Adrenal gland (tissue), 12 donors: ENCODE results near the gene OSBPL9. TPM values are rescaled to one million over a fixed set of nuclear protein-coding genes. Genes with fewer than 3 reads are reported as not detected.

ENCODE experiments used
- DNase-seq, 7 donors: peaks; one replicate each; pipeline ENCODE4 v3.0.0-alpha.2; 2019 to 2020
- H3K27ac ChIP-seq, 5 donors: fragments of 200-600 bp; sonication (generic) in 4 of 5; 1 replicate in 3 of 5; 2 replicates in 2 of 5; pipeline versions ENCODE4 v1.5.1 to v1.8.0; 2016 to 2020; ENCODE audit warnings: mild to moderate bottlenecking in 1 of 5
- H3K27me3 ChIP-seq: fragments of 200-600 bp; 2 replicates; pipeline ENCODE4 v1.8.0; 2021
- H3K36me3 ChIP-seq, 2 donors: fragments of 200-600 bp; replicated peaks in 1 of 2; 1 replicate in 1 of 2; 2 replicates in 1 of 2; pipeline versions ENCODE4 v1.5.1 to v1.8.0; 2018 to 2022
- H3K4me1 ChIP-seq, 2 donors: fragments of 200-600 bp; replicated peaks in 1 of 2; 1 replicate in 1 of 2; 2 replicates in 1 of 2; pipeline versions ENCODE4 v1.5.1 to v1.8.0; 2018 to 2021
- H3K4me3 ChIP-seq, 4 donors: fragments of 200-600 bp; sonication (generic) in 3 of 4; one replicate each; pipeline ENCODE4 v1.5.1; 2016 to 2018
- H3K9me3 ChIP-seq, 3 donors: fragments of 200-600 bp; sonication (generic) in 1 of 3; replicated peaks in 1 of 3; 1 replicate in 2 of 3; 2 replicates in 1 of 3; pipeline versions ENCODE4 v1.5.1 to v1.8.0; 2016 to 2021
- CTCF ChIP-seq, 6 experiments: fragments of 450-650 bp in 4 of 6; fragments of 200-600 bp in 2 of 6; sonication (generic) in 1 of 6; IDR thresholded peaks; 1 replicate in 5 of 6; 2 replicates in 1 of 6; pipeline versions ENCODE4 v1.5.1 to v1.8.0; 2016 to 2021; ENCODE audit warnings: antibody characterized with exemption in 6 of 6, mild to moderate bottlenecking in 2 of 6, moderate library complexity in 1 of 6
- POLR2A ChIP-seq, 2 donors: fragments of 450-650 bp; IDR thresholded peaks; one replicate each; pipeline ENCODE4 v1.6.1; 2017; ENCODE audit warnings: antibody characterized with exemption in 2 of 2, mild to moderate bottlenecking in 2 of 2, moderate library complexity in 1 of 2
- WGBS, 4 donors: extraction: QIAGEN DNeasy Blood & Tissue Kit in 2 of 4; methylation state at CpG; one replicate each; pipeline versions ENCODE4 v1.1.5 to v1.1.7; 2013 to 2017; 5-methylcytosine and 5-hydroxymethylcytosine counted together
- intact Hi-C, 2 donors: fragments of 100-400 bp; cut with DNase I; formaldehyde crosslinking; loops; one replicate each; pipeline versions ENCODE4 v1.14.1 to v1.15.0; 2022 to 2023
- microRNA counts, 2 donors: library from miRNA; unstranded; fragments of <30 nt; microRNA quantifications; one replicate each; lab custom pipeline; 2016
- microRNA-seq, 3 donors: library from miRNA; unstranded; fragments of <30 nt; microRNA quantifications; one replicate each; pipeline ENCODE4, GENCODE V29; 2017 to 2020
- polyA plus RNA-seq, 3 donors: library from polyadenylated mRNA; stranded (reverse); fragments of 200-250 nt in 2 of 3; fragments of 350-450 nt in 1 of 3; fragmentation: Illumina TruSeq in 1 of 3; extraction: RNeasy Lipid Tissue Mini Kit (QIAGEN cat#74804) in 1 of 3; gene quantifications; one replicate each; pipeline ENCODE4 v1.2.3, GENCODE V29; 2013 to 2014
- small RNA-seq, 2 donors: library from RNA; depleted of rRNA; stranded (forward); fragments of <200 nt; gene quantifications; one replicate each; pipeline ENCODE3, GENCODE V24; 2016
- total RNA-seq, 9 donors: library from RNA; depleted of rRNA in 4 of 9; stranded (reverse); fragments of >200 nt in 4 of 9; fragments of 120-200 nt in 1 of 9; fragmentation: NEBNext Ultra II Directional in 1 of 9; extraction: Animal tissue kit (Norgen Biotek cat#: 25700) in 1 of 9; gene quantifications; one replicate each; pipeline versions ENCODE4 v1.1.0 to v1.2.4, GENCODE V29; 2013 to 2023
- donor health status: healthy with polysubstance abuse.
- donor health status: Bipolar disorder and iron deficiency.
- donor health status: DM: yes; HTN: yes; CAD: no.
- donor health status: DM: no; HTN: no; CAD: no.
- donor health status: DM: no; HTN: no; CAD: no.
- donor health status: DM: yes; HTN: yes; CAD: no.

The OSBPL9 gene
- total and polyA plus RNA-seq, 12 donors = 61.9 to 180 (median 87.3) TPM

GRCh38 chr1:51833700-51834099 is 216.8 kb downstream of the OSBPL9 start:
- WGBS, 4 donors = 95 to 100% (median 98%) methylated on average over 2 of the region's 2 CpGs
- intact Hi-C loops = no loop called here
- peaks cover 0 to 19% of the 10 kb centered on the region in 2 donors for H3K36me3 ChIP-seq
- TF ChIP-seq POLR2A (IDR thresholded peaks at IDR 0.05) (no peak), CTCF (IDR thresholded peaks at IDR 0.05) (no peak)
- H3K4me1 ChIP-seq = no peaks in the 10 kb centered on the region
- H3K27me3 ChIP-seq = no peaks in the 10 kb centered on the region
- no peak overlapping the region for H3K4me3 ChIP-seq
- no peaks in the 10 kb centered on the region for H3K9me3 ChIP-seq
- no peak for DNase-seq
- no peak overlapping the region for H3K27ac ChIP-seq

GRCh38 chr1:51837243-51837642 is 220.4 kb downstream of the OSBPL9 start:
- Histone ChIP-seq H3K4me1 (peaks cover 0 to 3% of the 10 kb centered on the region in 2 donors), H3K27ac (no peak overlapping the region), H3K9me3 (no peaks in the 10 kb centered on the region), H3K4me3 (no peak overlapping the region), H3K36me3 (peaks cover 0 to 13% of the 10 kb centered on the region in 2 donors), H3K27me3 (no peaks in the 10 kb centered on the region)
- intact Hi-C loops = no loop called here
- DNase-seq = no peak
- WGBS, 4 donors = 95 to 100% (median 96%) methylated on average over 1 of the region's 1 CpG
- TF ChIP-seq POLR2A (IDR thresholded peaks at IDR 0.05) (no peak), CTCF (IDR thresholded peaks at IDR 0.05) (no peak)

MicroRNA genes within 50 kb of the gene (microRNA counts, 767-probe panel; counts per million panel counts)
- 0 counts per million in 2 donors for microRNA hsa-miR-761 (lab: Ali Mortazavi, UCI)

Small RNAs within 50 kb of the gene (microRNA-seq; reads per million reads assigned to microRNA genes)
- gene MIR761 = 0 reads per million in 3 donors

Small RNAs within 50 kb of the gene (small RNA-seq; reads per million reads assigned to genes)
- gene AL050343.2 = 0 reads per million in 2 donors
- 0 to 0.12 reads per million in 2 donors for gene RF00568

Other genes starting within 250 kb of the OSBPL9 start
- gene EPS15, start 97.8 kb upstream of the OSBPL9 start, total RNA-seq = 100 to 1,000 TPM in 7 of 9 donors, 10 to 100 TPM in 2; 66.7 to 180 (median 111) TPM
- gene EPS15, start 97.8 kb upstream of the OSBPL9 start, polyA plus RNA-seq = 10 to 100 TPM; 31.7 to 83.3 (median 34.7) TPM